Ascending aorta (tissue), 2 donors: ENCODE data around the gene ACR. TPM values are rescaled to one million over a fixed set of nuclear protein-coding genes. Genes with fewer than 3 reads are reported as not detected.

ENCODE experiments used
- DNase-seq, 2 donors: peaks; one replicate each; pipeline ENCODE4 v3.0.0-alpha.2; 2019; ENCODE audit warnings: low spot score in 2 of 2
- H3K27ac ChIP-seq, 2 donors: fragments of 200-600 bp; sonication (generic); one replicate each; pipeline ENCODE4 v1.5.1; 2016 to 2017; ENCODE audit warnings: mild to moderate bottlenecking in 1 of 2
- H3K27me3 ChIP-seq: fragments of 200-600 bp; sonication (generic); one replicate; pipeline ENCODE4 v1.5.1; 2017
- H3K36me3 ChIP-seq, 2 donors: fragments of 200-600 bp; sonication (generic); one replicate each; pipeline ENCODE4 v1.5.1; 2016
- H3K4me1 ChIP-seq, 2 donors: fragments of 200-600 bp; sonication (generic); one replicate each; pipeline ENCODE4 v1.5.1; 2016 to 2017; ENCODE audit warnings: mild to moderate bottlenecking in 1 of 2
- H3K4me3 ChIP-seq, 2 donors: fragments of 200-600 bp; sonication (generic); one replicate each; pipeline ENCODE4 v1.5.1; 2016 to 2017; ENCODE audit warnings: mild to moderate bottlenecking in 1 of 2
- H3K9me3 ChIP-seq, 2 donors: fragments of 200-600 bp; sonication (generic); one replicate each; pipeline ENCODE4 v1.5.1; 2016
- CTCF ChIP-seq, 3 experiments: fragments of 200-600 bp in 2 of 3; fragments of 450-650 bp in 1 of 3; sonication (generic) in 2 of 3; IDR thresholded peaks; one replicate each; pipeline ENCODE4 v1.5.1; 2016 to 2019; ENCODE audit warnings: antibody characterized with exemption in 3 of 3, mild to moderate bottlenecking in 1 of 3, moderate library complexity in 1 of 3
- intact Hi-C: fragments of 100-400 bp; cut with DNase I; formaldehyde crosslinking; loops from one replicate; pipeline ENCODE4 v1.15.1; 2023
- total RNA-seq: library from RNA; depleted of rRNA; stranded (reverse); fragments of >200 nt; gene quantifications from one replicate; pipeline ENCODE4 v1.1.0, GENCODE V29; 2016

Gene ACR
- total RNA-seq, 1 donor from 2014 or later, result not detected

GRCh38 chr22:50721257-50721844 is 16.7 kb upstream of the ACR start:
- Histone ChIP-seq H3K9me3 (no peaks in the 10 kb centered on the region), H3K27ac (no peak overlapping the region), H3K4me3 (no peak overlapping the region), H3K4me1 (no peaks in the 10 kb centered on the region), H3K36me3 (no peaks in the 10 kb centered on the region), H3K27me3 (no peaks in the 10 kb centered on the region)
- DNase-seq, result no peak
- no peak for TF ChIP-seq CTCF (IDR thresholded peaks at IDR 0.05)
- intact Hi-C loops, result no loop called here

GRCh38 chr22:50722048-50722701 is 15.8 kb upstream of the ACR start:
- no peak for DNase-seq
- no peaks in the 10 kb centered on the region for H3K27me3 ChIP-seq
- no peak for TF ChIP-seq CTCF (IDR thresholded peaks at IDR 0.05)
- intact Hi-C loops, result no loop called here
- no peak overlapping the region for H3K4me3 ChIP-seq
- no peak overlapping the region for H3K27ac ChIP-seq
- H3K4me1 ChIP-seq, result no peaks in the 10 kb centered on the region
- H3K9me3 ChIP-seq, result no peaks in the 10 kb centered on the region
- no peaks in the 10 kb centered on the region for H3K36me3 ChIP-seq

GRCh38 chr22:50722716-50723428 is 15.1 kb upstream of the ACR start:
- Histone ChIP-seq H3K36me3 (no peaks in the 10 kb centered on the region), H3K27ac (no peak overlapping the region), H3K9me3 (no peaks in the 10 kb centered on the region), H3K4me3 (no peak overlapping the region), H3K27me3 (no peaks in the 10 kb centered on the region), H3K4me1 (no peaks in the 10 kb centered on the region)
- intact Hi-C loops, result no loop called here
- no peak for DNase-seq
- no peak for TF ChIP-seq CTCF (IDR thresholded peaks at IDR 0.05)

GRCh38 chr22:50723991-50724390 is 14.0 kb upstream of the ACR start:
- no peaks in the 10 kb centered on the region for H3K36me3 ChIP-seq
- H3K27me3 ChIP-seq, result no peaks in the 10 kb centered on the region
- no peak overlapping the region for H3K27ac ChIP-seq
- no peak for TF ChIP-seq CTCF (IDR thresholded peaks at IDR 0.05)
- H3K4me1 ChIP-seq, result no peaks in the 10 kb centered on the region
- intact Hi-C loops, result no loop called here
- H3K4me3 ChIP-seq, result no peak overlapping the region
- DNase-seq, result no peak
- no peaks in the 10 kb centered on the region for H3K9me3 ChIP-seq

- TF ChIP-seq CTCF (IDR thresholded peaks at IDR 0.05), result no peak
- no peaks in the 10 kb centered on the region for H3K36me3 ChIP-seq
- no peak overlapping the region for H3K27ac ChIP-seq
- no peaks in the 10 kb centered on the region for H3K9me3 ChIP-seq
- H3K4me3 ChIP-seq, result no peak overlapping the region
- H3K27me3 ChIP-seq, result no peaks in the 10 kb centered on the region
- H3K4me1 ChIP-seq, result no peaks in the 10 kb centered on the region
- intact Hi-C loops, result no loop called here
- DNase-seq, result no peak
Measured at GRCh38 chr22:50724616-50725015, 13.4 kb upstream of the ACR start.
